Natural killer cell (primary cell): ENCODE results near the gene PDK2. TPM values are rescaled to one million over a fixed set of nuclear protein-coding genes. Genes with fewer than 3 reads are reported as not detected.

Experiments used
- ATAC-seq, 3 donors: fragments of 150-1000 bp in 2 of 3; fragments of 200-7000 bp in 1 of 3; cut with Tn5 transposase; 1 replicate in 1 of 3; 2 replicates in 2 of 3; pipeline ENCODE4 v1.10.0; 2021; ENCODE audit warnings: mild to moderate bottlenecking in 2 of 3, moderate library complexity in 2 of 3
- DNase-seq, 2 donors: peaks; one replicate each; pipeline versions ENCODE4 v3.0.0 to v3.0.0-alpha.2; 2013 to 2021; ENCODE audit warnings: mixed read lengths in 1 of 2
- H3K27ac ChIP-seq: one replicate; pipeline ENCODE4 v1.5.1; 2013; ENCODE audit warnings: mild to moderate bottlenecking, low read length
- H3K27me3 ChIP-seq: one replicate; pipeline ENCODE4 v1.6.1; 2013; ENCODE audit warnings: low read length; ENCODE audit not compliant: control insufficient read depth, insufficient read depth
- H3K36me3 ChIP-seq: one replicate; pipeline ENCODE4 v1.6.1; 2013; ENCODE audit warnings: low read length; ENCODE audit not compliant: control insufficient read depth, insufficient read depth
- H3K4me1 ChIP-seq: one replicate; pipeline ENCODE4 v1.6.1; 2013; ENCODE audit warnings: low read length; ENCODE audit not compliant: control insufficient read depth, insufficient read depth
- H3K4me3 ChIP-seq: one replicate; pipeline ENCODE4 v1.5.1; 2013; ENCODE audit warnings: low read length
- H3K9me3 ChIP-seq: one replicate; pipeline ENCODE4 v1.6.1; 2013; ENCODE audit warnings: low read length; ENCODE audit not compliant: control insufficient read depth, insufficient read depth
- H3K27ac Mint-ChIP-seq, 2 donors: one replicate each; pipeline ENCODE4 v1.8.0; 2022; ENCODE audit warnings: mild to moderate bottlenecking in 2 of 2, mixed read lengths in 2 of 2, moderate library complexity in 1 of 2
- H3K27me3 Mint-ChIP-seq, 2 donors: one replicate each; pipeline ENCODE4 v1.8.0; 2022; ENCODE audit warnings: low read depth in 2 of 2, mixed read lengths in 2 of 2
- H3K36me3 Mint-ChIP-seq: one replicate; pipeline ENCODE4 v1.8.0; 2022; ENCODE audit warnings: mixed read lengths
- H3K4me1 Mint-ChIP-seq, 2 donors: one replicate each; pipeline ENCODE4 v1.8.0; 2022; ENCODE audit warnings: mixed read lengths in 2 of 2
- H3K4me3 Mint-ChIP-seq: one replicate; pipeline ENCODE4 v1.8.0; 2022; ENCODE audit warnings: mild to moderate bottlenecking, moderate library complexity, mixed read lengths
- H3K9me3 Mint-ChIP-seq, 2 donors: one replicate each; pipeline ENCODE4 v1.8.0; 2022; ENCODE audit warnings: mixed read lengths in 2 of 2
- WGBS: methylation state at CpG from one replicate; pipeline ENCODE4 v1.1.7; 2013; ENCODE audit warnings: missing lambda C conversion rate; ENCODE audit not compliant: insufficient coverage; 5-methylcytosine and 5-hydroxymethylcytosine counted together
- intact Hi-C: fragments of 100-400 bp; cut with micrococcal nuclease; formaldehyde crosslinking; loops from one replicate; pipeline ENCODE4 v1.14.2; 2022
- total RNA-seq, 4 donors: library from RNA; stranded (reverse); fragments of 120-200 nt in 1 of 4; gene quantifications; one replicate each; pipeline versions ENCODE4 v1.2.3 to v1.2.4, GENCODE V29; 2013 to 2022
- TF ChIP-seq, protein P1 (sequence below): fragments of 200-600 bp; IDR thresholded peaks from one replicate; pipeline ENCODE4 v1.8.0; 2022; ENCODE audit warnings: antibody characterized with exemption

The PDK2 gene
- total RNA-seq, 3 donors from 2014 or later (not counting 1 experiment from before 2014, with no cell fraction given): 23.2 to 32.9 (median 23.6) TPM

DNA sequence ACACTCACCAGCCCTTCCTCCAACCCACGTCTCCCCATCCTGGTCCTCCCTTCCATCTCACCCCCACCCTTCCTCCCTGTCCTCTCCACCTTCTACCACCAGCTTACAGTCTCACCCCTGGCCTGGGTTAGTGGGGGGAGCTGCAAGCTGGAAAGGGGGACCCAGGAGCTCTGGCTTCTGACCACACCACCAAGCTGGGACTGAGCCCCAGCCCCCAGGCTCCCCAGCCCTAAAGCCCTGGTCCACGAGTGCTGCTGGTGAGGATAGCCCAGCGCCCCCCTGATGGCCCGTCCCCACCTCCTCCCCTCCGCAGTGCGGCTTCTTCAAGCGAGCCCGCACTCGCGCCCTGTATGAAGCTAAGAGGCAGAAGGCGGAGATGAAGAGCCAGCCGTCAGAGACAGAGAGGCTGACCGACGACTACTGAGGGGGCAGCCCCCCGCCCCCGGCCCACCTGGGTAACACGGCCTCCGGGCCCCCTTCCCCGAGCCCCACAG, 7.2 kb upstream of the PDK2 start:
- Histone ChIP-seq H3K4me3 (no peak overlapping the region), H3K27me3 (no peaks in the 10 kb centered on the region), H3K9me3 (no peaks in the 10 kb centered on the region), H3K27ac (no peak overlapping the region), H3K4me1 (no peaks in the 10 kb centered on the region), H3K36me3 (no peaks in the 10 kb centered on the region)
- Mint-ChIP-seq H3K27me3 (peaks cover 0 to 4% of the 10 kb centered on the region in 2 donors), H3K4me1 (no peaks in the 10 kb centered on the region), H3K9me3 (no peaks in the 10 kb centered on the region), H3K27ac (no peak overlapping the region), H3K4me3 (no peak overlapping the region), H3K36me3 (no peaks in the 10 kb centered on the region)
- intact Hi-C loops: loop anchor here (1.0 to 2.0 kb wide), 2 partner anchors 62 to 515 kb away; no protein-coding TSS in a partner anchor
- TF ChIP-seq, protein P1, sequence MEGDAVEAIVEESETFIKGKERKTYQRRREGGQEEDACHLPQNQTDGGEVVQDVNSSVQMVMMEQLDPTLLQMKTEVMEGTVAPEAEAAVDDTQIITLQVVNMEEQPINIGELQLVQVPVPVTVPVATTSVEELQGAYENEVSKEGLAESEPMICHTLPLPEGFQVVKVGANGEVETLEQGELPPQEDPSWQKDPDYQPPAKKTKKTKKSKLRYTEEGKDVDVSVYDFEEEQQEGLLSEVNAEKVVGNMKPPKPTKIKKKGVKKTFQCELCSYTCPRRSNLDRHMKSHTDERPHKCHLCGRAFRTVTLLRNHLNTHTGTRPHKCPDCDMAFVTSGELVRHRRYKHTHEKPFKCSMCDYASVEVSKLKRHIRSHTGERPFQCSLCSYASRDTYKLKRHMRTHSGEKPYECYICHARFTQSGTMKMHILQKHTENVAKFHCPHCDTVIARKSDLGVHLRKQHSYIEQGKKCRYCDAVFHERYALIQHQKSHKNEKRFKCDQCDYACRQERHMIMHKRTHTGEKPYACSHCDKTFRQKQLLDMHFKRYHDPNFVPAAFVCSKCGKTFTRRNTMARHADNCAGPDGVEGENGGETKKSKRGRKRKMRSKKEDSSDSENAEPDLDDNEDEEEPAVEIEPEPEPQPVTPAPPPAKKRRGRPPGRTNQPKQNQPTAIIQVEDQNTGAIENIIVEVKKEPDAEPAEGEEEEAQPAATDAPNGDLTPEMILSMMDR: no peak
- 84% methylated on average over 19 of the region's 19 CpGs for WGBS
- ATAC-seq (no peak), DNase-seq (no peak)

DNA sequence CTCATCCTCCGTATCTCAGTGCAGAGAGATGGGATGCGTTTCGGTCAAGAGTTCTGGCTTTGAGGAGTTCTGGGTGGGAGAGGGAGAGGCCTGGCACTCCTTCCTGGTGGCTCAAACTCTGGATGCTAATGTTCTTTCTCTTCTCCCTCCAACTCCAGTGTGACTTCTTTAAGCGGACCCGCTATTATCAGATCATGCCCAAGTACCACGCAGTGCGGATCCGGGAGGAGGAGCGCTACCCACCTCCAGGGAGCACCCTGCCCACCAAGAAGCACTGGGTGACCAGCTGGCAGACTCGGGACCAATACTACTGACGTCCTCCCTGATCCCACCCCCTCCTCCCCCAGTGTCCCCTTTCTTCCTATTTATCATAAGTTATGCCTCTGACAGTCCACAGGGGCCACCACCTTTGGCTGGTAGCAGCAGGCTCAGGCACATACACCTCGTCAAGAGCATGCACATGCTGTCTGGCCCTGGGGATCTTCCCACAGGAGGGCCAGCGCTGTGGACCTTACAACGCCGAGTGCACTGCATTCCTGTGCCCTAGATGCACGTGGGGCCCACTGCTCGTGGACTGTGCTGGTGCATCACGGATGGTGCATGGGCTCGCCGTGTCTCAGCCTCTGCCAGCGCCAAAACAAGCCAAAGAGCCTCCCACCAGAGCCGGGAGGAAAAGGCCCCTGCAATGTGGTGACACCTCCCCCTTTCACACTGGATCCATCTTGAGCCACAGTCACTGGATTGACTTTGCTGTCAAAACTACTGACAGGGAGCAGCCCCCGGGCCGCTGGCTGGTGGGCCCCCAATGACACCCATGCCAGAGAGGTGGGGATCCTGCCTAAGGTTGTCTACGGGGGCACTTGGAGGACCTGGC, 6.0 kb upstream of the PDK2 start:
- intact Hi-C loops: no loop called here
- DNase-seq: no peak
- 90% methylated on average over 25 of the region's 25 CpGs for WGBS
- H3K27ac ChIP-seq: no peak overlapping the region
- H3K4me1 ChIP-seq: no peaks in the 10 kb centered on the region
- no peaks in the 10 kb centered on the region for H3K36me3 ChIP-seq
- TF ChIP-seq, protein P1: no peak
- H3K4me1 Mint-ChIP-seq: peaks cover 2 to 3% of the 10 kb centered on the region in 2 donors
- H3K9me3 Mint-ChIP-seq: no peaks in the 10 kb centered on the region
- no peak overlapping the region for H3K4me3 ChIP-seq
- H3K27me3 ChIP-seq: no peaks in the 10 kb centered on the region
- no peak for ATAC-seq
- no peaks in the 10 kb centered on the region for H3K36me3 Mint-ChIP-seq
- H3K4me3 Mint-ChIP-seq: no peak overlapping the region
- no peaks in the 10 kb centered on the region for H3K9me3 ChIP-seq
- H3K27me3 Mint-ChIP-seq: peaks cover 0 to 4% of the 10 kb centered on the region in 2 donors
- H3K27ac Mint-ChIP-seq: no peak overlapping the region

DNA sequence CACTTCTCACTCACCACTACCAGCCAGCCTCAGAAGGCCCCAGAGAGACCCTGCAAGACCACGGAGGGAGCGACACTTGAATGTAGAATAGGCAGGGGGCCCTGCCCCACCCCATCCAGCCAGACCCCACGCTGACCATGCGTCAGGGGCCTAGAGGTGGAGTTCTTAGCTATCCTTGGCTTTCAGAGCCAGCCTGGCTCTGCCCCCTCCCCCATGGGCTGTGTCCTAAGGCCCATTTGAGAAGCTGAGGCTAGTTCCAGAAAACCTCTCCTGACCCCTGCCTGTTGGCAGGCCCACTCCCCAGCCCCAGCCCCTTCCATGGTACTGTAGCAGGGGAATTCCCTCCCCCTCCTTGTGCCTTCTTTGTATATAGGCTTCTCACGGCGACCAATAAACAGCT, 5.1 kb upstream of the PDK2 start:
- H3K4me3 Mint-ChIP-seq: no peak overlapping the region
- intact Hi-C loops: loop anchor here (10.0 kb wide), 1 partner anchor 205 kb away; no protein-coding TSS in a partner anchor
- H3K27me3 ChIP-seq: no peaks in the 10 kb centered on the region
- no peak overlapping the region for H3K27ac Mint-ChIP-seq
- ATAC-seq: no peak
- H3K27me3 Mint-ChIP-seq: peaks cover 0 to 4% of the 10 kb centered on the region in 2 donors
- no peak for DNase-seq
- no peaks in the 10 kb centered on the region for H3K4me1 ChIP-seq
- TF ChIP-seq, protein P1: no peak
- peaks cover 11 to 12% of the 10 kb centered on the region in 2 donors for H3K4me1 Mint-ChIP-seq
- no peaks in the 10 kb centered on the region for H3K36me3 ChIP-seq
- no peaks in the 10 kb centered on the region for H3K9me3 ChIP-seq
- 93% methylated on average over 6 of the region's 6 CpGs for WGBS
- no peak overlapping the region for H3K27ac ChIP-seq
- H3K4me3 ChIP-seq: no peak overlapping the region
- H3K9me3 Mint-ChIP-seq: no peaks in the 10 kb centered on the region
- H3K36me3 Mint-ChIP-seq: no peaks in the 10 kb centered on the region
